SKM-1 treated with dmso at 0.1 percent for 144 hours (cell line): ENCODE results near the gene MAMSTR.

ENCODE experiments used
- DNase-seq: peaks from one replicate; lab custom pipeline; 2025; ENCODE audit not compliant: unreplicated experiment; lab: John Stamatoyannopoulos, UW

The MAMSTR gene

GRCh38 chr19:48664476-48664875, 55.0 kb downstream of the MAMSTR start:
- DNase-seq = no peak

- no peak for DNase-seq
Measured at GRCh38 chr19:48663667-48664066, 55.9 kb downstream of the MAMSTR start.
